Uterus (tissue), 4 donors: ENCODE results near the gene TMEM233. TPM values are rescaled to one million over a fixed set of nuclear protein-coding genes. Genes with fewer than 3 reads are reported as not detected.

Experiments used
- DNase-seq, 2 donors: peaks; one replicate each; pipeline ENCODE4 v3.0.0-alpha.2; 2019 to 2020
- H3K27ac ChIP-seq, 2 donors: fragments of 200-600 bp; sonication (generic); 1 replicate in 1 of 2; 2 replicates in 1 of 2; pipeline ENCODE4 v1.5.1; 2016 to 2018
- H3K27me3 ChIP-seq, 2 donors: fragments of 200-600 bp; sonication (generic); one replicate each; pipeline ENCODE4 v1.5.1; 2018 to 2019; ENCODE audit warnings: control low read depth in 1 of 2
- H3K36me3 ChIP-seq, 2 donors: fragments of 200-600 bp; sonication (generic); one replicate each; pipeline ENCODE4 v1.5.1; 2019; ENCODE audit warnings: control low read depth in 1 of 2
- H3K4me1 ChIP-seq, 2 donors: fragments of 200-600 bp; sonication (generic); one replicate each; pipeline ENCODE4 v1.5.1; 2018 to 2019; ENCODE audit warnings: control low read depth in 1 of 2
- H3K4me3 ChIP-seq, 2 donors: fragments of 200-600 bp; sonication (generic); 1 replicate in 1 of 2; 2 replicates in 1 of 2; pipeline ENCODE4 v1.5.1; 2018 to 2019; ENCODE audit warnings: mild to moderate bottlenecking in 1 of 2
- H3K9me3 ChIP-seq, 2 donors: fragments of 200-600 bp; sonication (generic); one replicate each; pipeline ENCODE4 v1.5.1; 2019; ENCODE audit warnings: control low read depth in 1 of 2
- POLR2A ChIP-seq, 2 donors: fragments of 450-650 bp; IDR thresholded peaks; one replicate each; pipeline ENCODE4 v1.6.1; 2016; ENCODE audit warnings: antibody characterized with exemption in 2 of 2, mild to moderate bottlenecking in 1 of 2, moderate library complexity in 1 of 2
- intact Hi-C: fragments of 100-400 bp; cut with DNase I; formaldehyde crosslinking; loops from one replicate; pipeline ENCODE4 v1.15.1; 2023; ENCODE audit warnings: low total_unique reads
- total RNA-seq, 4 donors: library from RNA; depleted of rRNA in 3 of 4; stranded (reverse); fragments of >200 nt in 3 of 4; gene quantifications; one replicate each; pipeline versions ENCODE4 v1.1.0 to v1.2.4, GENCODE V29; 2014 to 2023
- TF ChIP-seq, protein P1 (sequence below), 4 experiments: fragments of 200-600 bp in 2 of 4; fragments of 450-650 bp in 2 of 4; sonication (generic) in 2 of 4; IDR thresholded peaks; one replicate each; pipeline ENCODE4 v1.5.1; 2016 to 2019; ENCODE audit warnings: antibody characterized with exemption in 4 of 4, mild to moderate bottlenecking in 2 of 4, moderate library complexity in 1 of 4
- donor health status: DM: yes; HTN: yes; CAD: no.

Gene TMEM233
- total RNA-seq, 4 donors from 2014 or later: 0.21 TPM; not detected in 2

GRCh38 chr12:119685375-119685774, 91.8 kb downstream of the TMEM233 start:
- no peak for DNase-seq
- TF ChIP-seq POLR2A (IDR thresholded peaks at IDR 0.05): no peak
- TF ChIP-seq, protein P1, sequence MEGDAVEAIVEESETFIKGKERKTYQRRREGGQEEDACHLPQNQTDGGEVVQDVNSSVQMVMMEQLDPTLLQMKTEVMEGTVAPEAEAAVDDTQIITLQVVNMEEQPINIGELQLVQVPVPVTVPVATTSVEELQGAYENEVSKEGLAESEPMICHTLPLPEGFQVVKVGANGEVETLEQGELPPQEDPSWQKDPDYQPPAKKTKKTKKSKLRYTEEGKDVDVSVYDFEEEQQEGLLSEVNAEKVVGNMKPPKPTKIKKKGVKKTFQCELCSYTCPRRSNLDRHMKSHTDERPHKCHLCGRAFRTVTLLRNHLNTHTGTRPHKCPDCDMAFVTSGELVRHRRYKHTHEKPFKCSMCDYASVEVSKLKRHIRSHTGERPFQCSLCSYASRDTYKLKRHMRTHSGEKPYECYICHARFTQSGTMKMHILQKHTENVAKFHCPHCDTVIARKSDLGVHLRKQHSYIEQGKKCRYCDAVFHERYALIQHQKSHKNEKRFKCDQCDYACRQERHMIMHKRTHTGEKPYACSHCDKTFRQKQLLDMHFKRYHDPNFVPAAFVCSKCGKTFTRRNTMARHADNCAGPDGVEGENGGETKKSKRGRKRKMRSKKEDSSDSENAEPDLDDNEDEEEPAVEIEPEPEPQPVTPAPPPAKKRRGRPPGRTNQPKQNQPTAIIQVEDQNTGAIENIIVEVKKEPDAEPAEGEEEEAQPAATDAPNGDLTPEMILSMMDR (IDR thresholded peaks at IDR 0.05): no peak
- intact Hi-C loops: no loop called here
- Histone ChIP-seq H3K27ac (no peak overlapping the region), H3K9me3 (no peaks in the 10 kb centered on the region), H3K4me3 (no peak overlapping the region), H3K4me1 (no peaks in the 10 kb centered on the region), H3K27me3 (no peaks in the 10 kb centered on the region), H3K36me3 (no peaks in the 10 kb centered on the region)

GRCh38 chr12:119686355-119686754, 92.8 kb downstream of the TMEM233 start:
- no peaks in the 10 kb centered on the region for H3K4me1 ChIP-seq
- no peak for TF ChIP-seq POLR2A (IDR thresholded peaks at IDR 0.05)
- TF ChIP-seq, protein P1 (IDR thresholded peaks at IDR 0.05): no peak
- no peak overlapping the region for H3K27ac ChIP-seq
- no peak for DNase-seq
- H3K9me3 ChIP-seq: no peaks in the 10 kb centered on the region
- H3K27me3 ChIP-seq: no peaks in the 10 kb centered on the region
- H3K36me3 ChIP-seq: no peaks in the 10 kb centered on the region
- intact Hi-C loops: no loop called here
- H3K4me3 ChIP-seq: no peak overlapping the region

- no peak overlapping the region for H3K27ac ChIP-seq
- no peaks in the 10 kb centered on the region for H3K4me1 ChIP-seq
- H3K36me3 ChIP-seq: no peaks in the 10 kb centered on the region
- H3K9me3 ChIP-seq: no peaks in the 10 kb centered on the region
- no peak overlapping the region for H3K4me3 ChIP-seq
- DNase-seq: no peak
- intact Hi-C loops: no loop called here
- no peaks in the 10 kb centered on the region for H3K27me3 ChIP-seq
- TF ChIP-seq POLR2A (IDR thresholded peaks at IDR 0.05): no peak
- TF ChIP-seq, protein P1 (IDR thresholded peaks at IDR 0.05): no peak
These were observed 93.2 kb downstream of the TMEM233 start for GRCh38 chr12:119686776-119687175.

DNA sequence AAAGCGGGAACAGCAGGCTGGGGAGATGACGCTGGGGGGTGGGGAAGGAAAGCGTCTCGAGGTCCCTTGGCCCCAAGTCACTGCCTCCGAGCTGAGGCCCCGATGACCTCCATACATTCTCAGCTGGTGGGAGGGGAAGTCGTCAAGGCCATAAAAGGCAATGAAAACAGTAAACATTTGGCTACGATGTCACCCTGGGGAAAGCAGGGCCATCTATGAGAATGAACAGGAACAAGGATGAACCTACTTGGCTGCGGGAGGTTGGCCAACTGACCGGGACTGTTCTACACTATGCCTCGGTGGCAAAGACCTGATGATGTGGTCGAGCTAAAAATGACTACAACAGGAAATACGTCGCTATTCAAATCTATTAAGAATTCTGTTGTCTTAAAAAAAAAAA, 93.8 kb downstream of the TMEM233 start:
- H3K4me1 ChIP-seq: peaks cover 0 to 4% of the 10 kb centered on the region in 2 donors

DNA sequence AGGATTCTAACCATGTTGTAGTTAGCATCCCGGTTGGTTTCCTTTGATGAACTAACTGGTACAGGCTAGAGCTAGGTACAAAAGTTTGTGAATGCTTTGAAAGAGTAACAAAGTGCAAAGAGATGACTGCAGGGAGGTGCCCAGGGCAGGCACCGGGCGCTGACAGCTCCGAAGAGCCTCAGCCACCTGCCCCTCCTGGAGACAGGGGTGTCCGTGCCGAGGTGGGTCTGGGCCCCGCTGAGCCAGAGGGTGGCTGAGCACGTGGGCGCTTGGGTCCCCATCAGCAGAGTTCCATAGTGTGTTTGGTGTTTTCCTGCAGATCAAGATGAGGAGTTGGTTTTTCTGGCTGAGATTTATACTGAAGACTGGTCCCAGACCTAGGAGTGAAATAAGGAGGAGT, 94.3 kb downstream of the TMEM233 start:
- Histone ChIP-seq H3K9me3 (no peaks in the 10 kb centered on the region), H3K4me1 (peaks cover 0 to 6% of the 10 kb centered on the region in 2 donors), H3K4me3 (no peak overlapping the region), H3K27ac (no peak overlapping the region), H3K27me3 (no peaks in the 10 kb centered on the region), H3K36me3 (no peaks in the 10 kb centered on the region)
- no peak for TF ChIP-seq POLR2A (IDR thresholded peaks at IDR 0.05)
- TF ChIP-seq, protein P1 (IDR thresholded peaks at IDR 0.05): no peak
- no peak for DNase-seq
- intact Hi-C loops: no loop called here

More for the DNA sequence above, 93.8 kb downstream of the TMEM233 start:
- H3K4me3 ChIP-seq: no peak overlapping the region
- no peaks in the 10 kb centered on the region for H3K27me3 ChIP-seq
- intact Hi-C loops: no loop called here
- no peaks in the 10 kb centered on the region for H3K36me3 ChIP-seq
- no peak for DNase-seq
- no peak for TF ChIP-seq POLR2A (IDR thresholded peaks at IDR 0.05)
- TF ChIP-seq, protein P1 (IDR thresholded peaks at IDR 0.05): no peak
- no peaks in the 10 kb centered on the region for H3K9me3 ChIP-seq
- H3K27ac ChIP-seq: no peak overlapping the region
